Peyer's patch (tissue), 4 donors: Measurements from ENCODE around the gene TMEM204.

Experiments
- POLR2A ChIP-seq, 2 donors: fragments of 450-650 bp; IDR thresholded peaks; one replicate each; pipeline ENCODE4 v1.5.1; 2017; ENCODE audit warnings: antibody characterized with exemption in 2 of 2, mild to moderate bottlenecking in 2 of 2, moderate library complexity in 2 of 2
- TF ChIP-seq, protein P1 (sequence below), 6 experiments: fragments of 450-650 bp in 4 of 6; fragments of 200-600 bp in 2 of 6; sonication (generic) in 1 of 6; IDR thresholded peaks; one replicate each; pipeline ENCODE4 v1.5.1; 2017 to 2019; ENCODE audit warnings: antibody characterized with exemption in 6 of 6, mild to moderate bottlenecking in 3 of 6, moderate library complexity in 1 of 6

DNA sequence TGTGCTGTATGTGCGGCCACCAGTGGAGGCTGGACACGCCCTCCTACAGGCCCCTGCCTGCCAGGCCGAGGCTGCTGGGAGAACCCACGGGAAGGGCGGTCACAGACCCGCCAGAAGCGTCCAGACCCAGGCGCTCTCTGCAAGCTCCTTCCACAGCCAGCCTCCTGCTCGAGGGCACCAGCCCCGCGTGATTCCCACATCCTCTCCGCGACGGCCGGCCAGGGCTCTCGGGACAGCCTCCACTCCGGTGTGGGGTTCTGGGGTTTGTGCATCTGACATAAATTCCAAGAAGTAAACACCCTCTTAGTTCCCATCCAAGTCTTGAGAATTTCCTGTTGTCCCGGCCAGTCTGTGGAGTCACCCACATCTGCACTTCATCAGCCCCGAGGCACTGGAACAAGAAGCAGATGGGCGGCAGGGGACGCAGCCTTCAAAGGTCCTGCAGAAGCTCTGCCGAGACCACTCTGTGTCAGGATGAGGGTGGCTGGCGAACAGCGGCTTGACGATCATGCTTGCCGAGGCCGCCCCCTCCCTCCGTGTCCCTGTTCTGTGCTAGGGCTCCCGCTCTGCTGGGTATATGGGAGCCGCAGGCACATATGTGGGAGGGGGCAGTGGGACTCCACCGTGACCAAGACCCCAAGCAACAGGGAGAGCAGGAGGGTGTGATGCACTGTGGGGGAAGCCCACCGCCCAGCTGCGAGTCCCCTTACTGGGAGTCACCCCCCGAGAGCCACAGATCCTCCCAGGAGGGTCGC is 2.4 kb upstream of the TMEM204 start:
- no peak for TF ChIP-seq POLR2A (IDR thresholded peaks at IDR 0.05)
- TF ChIP-seq, protein P1, sequence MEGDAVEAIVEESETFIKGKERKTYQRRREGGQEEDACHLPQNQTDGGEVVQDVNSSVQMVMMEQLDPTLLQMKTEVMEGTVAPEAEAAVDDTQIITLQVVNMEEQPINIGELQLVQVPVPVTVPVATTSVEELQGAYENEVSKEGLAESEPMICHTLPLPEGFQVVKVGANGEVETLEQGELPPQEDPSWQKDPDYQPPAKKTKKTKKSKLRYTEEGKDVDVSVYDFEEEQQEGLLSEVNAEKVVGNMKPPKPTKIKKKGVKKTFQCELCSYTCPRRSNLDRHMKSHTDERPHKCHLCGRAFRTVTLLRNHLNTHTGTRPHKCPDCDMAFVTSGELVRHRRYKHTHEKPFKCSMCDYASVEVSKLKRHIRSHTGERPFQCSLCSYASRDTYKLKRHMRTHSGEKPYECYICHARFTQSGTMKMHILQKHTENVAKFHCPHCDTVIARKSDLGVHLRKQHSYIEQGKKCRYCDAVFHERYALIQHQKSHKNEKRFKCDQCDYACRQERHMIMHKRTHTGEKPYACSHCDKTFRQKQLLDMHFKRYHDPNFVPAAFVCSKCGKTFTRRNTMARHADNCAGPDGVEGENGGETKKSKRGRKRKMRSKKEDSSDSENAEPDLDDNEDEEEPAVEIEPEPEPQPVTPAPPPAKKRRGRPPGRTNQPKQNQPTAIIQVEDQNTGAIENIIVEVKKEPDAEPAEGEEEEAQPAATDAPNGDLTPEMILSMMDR (IDR thresholded peaks at IDR 0.05) = no peak
